HG03439 (cell line): ENCODE data around the gene ZNF280A.
"Not testable (repeated sequence)": the region's sequence is repeated elsewhere in the genome, so short reads cannot be mapped to it uniquely, and the experiment has no call there.

Experiments used
- ATAC-seq: cut with Tn5 transposase; IDR thresholded peaks from one replicate; pipeline ENCODE4 v1.9.1; 2021; ENCODE audit warnings: mild to moderate bottlenecking, moderate library complexity; ENCODE audit not compliant: unreplicated experiment

Gene ZNF280A

GRCh38 chr22:22545084-22545483 is 25.0 kb upstream of the ZNF280A start:
- no peak for ATAC-seq

- no peak for ATAC-seq
Observed at GRCh38 chr22:22538226-22538989, 18.3 kb upstream of the ZNF280A start.

DNA sequence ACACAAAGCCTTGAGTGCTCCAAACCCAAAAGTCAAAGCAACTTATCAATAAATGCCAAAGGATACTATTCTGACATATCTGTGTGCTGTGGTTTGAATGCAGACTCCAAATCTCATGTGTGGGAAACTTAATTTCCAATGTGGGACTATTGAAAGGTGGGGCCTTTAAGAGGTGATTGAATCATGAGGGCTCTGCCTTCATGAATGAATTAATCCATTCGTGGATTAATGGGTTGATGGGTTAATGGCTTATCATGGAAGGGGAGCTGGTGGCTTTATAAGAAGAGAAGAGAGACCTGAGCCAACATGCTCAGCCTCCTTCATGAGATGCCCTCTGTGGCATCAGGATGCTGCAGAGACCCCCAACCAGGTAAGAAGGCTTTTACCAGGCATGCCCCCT is 16.8 kb upstream of the ZNF280A start:
- no peak for ATAC-seq

- no peak for ATAC-seq
Observed at GRCh38 chr22:22536515-22536914, 16.4 kb upstream of the ZNF280A start.

DNA sequence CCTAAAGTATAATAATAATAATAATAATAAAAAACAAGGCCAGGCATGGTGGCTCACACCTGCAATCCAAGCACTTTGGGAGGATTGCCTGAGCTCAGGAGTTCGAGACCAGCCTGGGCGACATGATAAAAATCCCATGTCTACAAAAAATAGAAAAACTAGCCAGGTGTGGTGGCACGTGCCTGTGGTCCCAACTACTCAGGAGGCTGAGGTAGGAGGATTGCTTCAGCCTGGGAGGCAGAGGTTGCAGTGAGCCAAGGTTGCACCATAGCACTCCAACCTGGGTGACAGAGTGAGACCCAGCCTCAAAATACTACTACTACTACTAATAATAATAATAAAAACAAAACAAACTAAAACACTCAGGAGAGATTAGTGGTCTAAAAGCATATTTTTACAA is 15.6 kb upstream of the ZNF280A start:
- ATAC-seq, result no peak

DNA sequence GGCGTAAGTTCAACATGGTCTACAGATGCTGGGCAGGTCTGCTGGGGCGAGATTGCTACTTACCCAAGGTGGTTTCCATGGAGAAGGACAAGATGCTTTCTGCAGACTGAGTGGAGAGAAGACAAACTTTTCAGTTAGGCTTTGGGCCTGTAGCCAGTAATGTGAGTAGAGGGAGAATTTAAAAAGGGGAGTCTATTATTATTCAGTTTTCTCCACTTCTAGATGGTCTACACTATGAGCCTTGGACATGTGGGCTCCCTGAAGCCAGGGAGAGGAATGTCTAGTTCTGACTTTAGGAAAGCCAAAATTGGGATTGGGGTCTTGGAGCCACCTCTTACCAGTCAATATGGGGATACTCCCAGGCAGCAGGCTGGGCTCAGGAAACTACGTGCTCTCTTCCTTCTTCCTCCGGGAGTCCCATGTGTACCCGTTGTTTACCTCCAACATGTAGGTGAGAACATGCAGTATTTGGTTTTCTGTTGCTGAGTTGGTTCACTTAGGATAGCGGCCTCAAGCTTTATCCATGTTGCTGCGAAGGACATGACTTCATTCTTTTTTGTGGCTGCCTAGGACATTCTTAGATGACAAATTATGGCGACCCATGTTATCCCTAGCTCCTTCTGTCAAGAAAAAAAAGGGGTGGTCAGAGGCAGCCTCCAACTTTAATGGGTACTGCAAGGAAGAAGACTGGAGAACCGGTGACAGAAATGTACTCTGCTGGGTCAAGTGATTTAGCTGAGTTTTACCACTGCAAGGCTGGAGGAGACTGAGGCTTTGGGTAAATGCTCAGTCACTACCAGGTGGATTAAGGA is 14.7 kb upstream of the ZNF280A start:
- no peak for ATAC-seq

DNA sequence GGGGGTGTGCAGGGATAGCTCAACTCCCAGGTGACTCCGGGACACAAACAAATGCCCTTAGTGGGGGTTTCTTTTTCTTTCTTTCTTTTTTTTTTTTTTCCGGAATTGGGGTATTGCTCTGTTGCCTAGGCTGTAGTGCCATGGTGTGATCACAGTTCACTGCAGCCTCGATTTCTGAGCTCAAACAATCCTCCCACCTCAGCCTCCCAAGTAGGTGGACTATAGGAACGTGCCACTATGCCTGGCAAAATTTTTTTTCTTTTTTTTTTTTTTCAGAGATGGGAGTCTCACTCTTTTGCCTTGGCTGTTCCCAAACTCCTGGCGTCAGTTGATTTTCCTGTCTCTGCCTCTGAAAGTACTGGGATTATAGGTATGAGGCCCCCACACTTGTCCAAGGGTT is 13.8 kb upstream of the ZNF280A start:
- no peak for ATAC-seq

GRCh38 chr22:22533417-22533816 is 13.3 kb upstream of the ZNF280A start:
- ATAC-seq, result no peak

DNA sequence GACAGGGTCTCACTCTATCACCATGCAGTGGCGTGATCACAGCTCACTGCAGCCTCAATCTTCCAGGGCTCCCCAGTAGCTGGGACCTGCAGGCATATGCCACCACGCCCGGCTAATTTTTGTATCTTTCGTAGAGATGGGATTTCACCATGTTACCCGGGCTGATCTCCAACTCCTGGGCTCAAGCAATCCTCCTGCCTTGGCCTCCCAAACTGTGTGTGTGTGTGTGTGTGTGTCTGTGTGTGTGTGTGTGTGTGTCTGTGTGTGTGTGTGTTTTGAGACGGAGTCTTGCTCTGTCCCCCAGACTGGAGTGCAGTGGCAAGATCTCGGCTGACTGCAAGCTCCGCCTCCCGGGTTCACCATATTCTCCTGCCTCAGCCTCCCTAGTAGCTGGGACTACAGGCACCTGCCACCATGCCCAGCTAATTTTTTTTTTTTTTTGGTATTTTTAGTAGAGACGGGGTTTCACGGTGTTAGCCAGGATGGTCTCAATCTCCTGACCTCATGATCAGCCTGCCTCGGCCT is 12.5 kb upstream of the ZNF280A start:
- ATAC-seq, result not testable (repeated sequence)

DNA sequence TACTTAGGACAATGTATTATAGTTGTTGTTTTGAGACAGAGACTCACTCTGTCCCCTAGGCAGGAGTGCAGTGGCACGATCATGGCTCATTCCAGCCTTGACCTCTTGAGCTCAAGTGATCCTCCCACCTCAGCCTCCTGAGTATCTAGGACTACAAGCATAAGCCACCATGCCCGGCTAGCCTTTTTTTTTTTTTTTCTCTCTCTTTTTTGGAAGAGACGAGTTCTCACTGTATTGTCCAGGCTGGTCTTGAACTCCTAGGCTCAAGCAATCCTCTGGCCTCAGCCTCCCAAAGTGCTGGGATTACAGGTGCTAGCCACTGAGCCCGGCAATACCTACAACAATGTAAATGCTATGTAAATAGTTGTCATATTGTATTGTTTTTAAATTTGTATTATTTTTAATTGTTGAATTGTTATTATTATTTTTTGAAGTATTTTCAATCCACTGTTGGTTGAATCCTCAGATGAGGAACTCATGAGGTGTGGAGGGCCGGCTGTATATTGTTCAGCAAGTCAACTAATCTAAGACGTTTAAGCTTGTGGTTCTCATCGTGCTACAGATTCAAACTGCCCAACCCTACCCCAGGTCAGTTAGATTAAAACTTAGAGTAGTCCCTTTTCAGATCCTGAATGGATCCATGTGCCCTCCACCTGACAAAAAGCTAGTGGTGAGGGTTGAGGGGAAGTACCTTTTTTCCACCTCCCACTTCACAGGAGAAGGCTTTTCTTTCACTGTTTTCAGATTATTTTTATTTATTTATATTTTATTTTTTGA is 11.9 kb upstream of the ZNF280A start:
- no peak for ATAC-seq

DNA sequence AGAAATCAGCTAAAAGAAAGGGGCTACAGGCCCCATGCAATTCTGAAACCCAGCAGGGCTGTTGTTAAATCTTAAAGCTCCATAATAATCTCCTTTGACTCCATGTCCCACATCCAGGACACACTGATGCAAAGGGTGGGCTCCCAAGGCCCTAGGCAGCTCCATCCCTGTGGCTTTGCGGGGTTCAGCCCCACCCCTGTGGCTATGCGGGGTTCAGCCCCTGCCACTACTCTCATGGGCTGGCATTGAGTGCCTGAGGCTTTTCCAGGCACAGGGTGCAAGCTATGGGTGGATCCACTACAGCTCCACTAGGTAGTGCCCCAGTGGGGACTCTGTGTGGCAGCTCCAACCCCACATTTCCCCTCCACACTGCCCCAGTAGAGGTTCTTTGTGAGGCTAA is 8.7 kb upstream of the ZNF280A start:
- no peak for ATAC-seq

- no peak for ATAC-seq
Observed at GRCh38 chr22:22527312-22527711, 7.2 kb upstream of the ZNF280A start.

GRCh38 chr22:22526125-22526912 is 6.2 kb upstream of the ZNF280A start:
- ATAC-seq, result no peak

DNA sequence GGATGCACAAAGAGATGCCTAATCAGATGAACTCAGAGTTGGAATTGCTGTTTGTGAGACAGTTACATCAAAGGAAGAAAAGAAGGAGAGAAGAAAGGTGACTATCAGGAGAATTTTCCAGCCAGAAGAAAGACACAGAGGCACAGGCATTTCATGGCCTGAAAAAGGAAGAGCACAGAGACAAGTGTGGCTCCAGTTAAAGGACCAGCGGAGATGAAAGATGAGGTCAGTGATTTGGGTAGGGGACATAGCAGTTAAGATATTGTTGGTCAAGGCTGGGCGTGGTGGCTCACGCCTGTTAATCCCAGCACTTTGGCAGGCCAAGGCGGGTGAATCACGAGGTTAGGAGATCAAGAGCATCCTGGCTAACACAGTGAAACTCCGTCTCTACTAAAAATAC is 3.4 kb upstream of the ZNF280A start:
- ATAC-seq, result no peak

DNA sequence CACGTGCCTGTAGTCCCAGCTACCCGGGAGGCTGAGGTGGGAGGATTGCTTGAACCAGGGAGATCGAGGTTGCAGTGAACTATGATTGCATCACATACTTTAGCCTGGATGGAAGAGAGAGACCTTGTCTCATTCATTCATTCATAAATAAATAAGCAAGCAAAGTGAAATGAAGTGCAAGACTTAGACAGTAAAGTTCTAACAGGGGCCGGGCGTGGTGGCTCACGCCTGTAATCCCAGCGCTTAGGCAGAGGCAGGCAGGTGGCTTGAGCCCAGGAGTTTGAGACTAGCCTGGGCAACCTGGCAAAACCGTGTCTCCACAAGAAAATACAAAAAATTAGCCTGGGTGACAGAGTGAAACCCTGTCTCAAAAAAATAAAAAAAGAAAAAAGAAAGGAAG is 1.6 kb upstream of the ZNF280A start:
- no peak for ATAC-seq

DNA sequence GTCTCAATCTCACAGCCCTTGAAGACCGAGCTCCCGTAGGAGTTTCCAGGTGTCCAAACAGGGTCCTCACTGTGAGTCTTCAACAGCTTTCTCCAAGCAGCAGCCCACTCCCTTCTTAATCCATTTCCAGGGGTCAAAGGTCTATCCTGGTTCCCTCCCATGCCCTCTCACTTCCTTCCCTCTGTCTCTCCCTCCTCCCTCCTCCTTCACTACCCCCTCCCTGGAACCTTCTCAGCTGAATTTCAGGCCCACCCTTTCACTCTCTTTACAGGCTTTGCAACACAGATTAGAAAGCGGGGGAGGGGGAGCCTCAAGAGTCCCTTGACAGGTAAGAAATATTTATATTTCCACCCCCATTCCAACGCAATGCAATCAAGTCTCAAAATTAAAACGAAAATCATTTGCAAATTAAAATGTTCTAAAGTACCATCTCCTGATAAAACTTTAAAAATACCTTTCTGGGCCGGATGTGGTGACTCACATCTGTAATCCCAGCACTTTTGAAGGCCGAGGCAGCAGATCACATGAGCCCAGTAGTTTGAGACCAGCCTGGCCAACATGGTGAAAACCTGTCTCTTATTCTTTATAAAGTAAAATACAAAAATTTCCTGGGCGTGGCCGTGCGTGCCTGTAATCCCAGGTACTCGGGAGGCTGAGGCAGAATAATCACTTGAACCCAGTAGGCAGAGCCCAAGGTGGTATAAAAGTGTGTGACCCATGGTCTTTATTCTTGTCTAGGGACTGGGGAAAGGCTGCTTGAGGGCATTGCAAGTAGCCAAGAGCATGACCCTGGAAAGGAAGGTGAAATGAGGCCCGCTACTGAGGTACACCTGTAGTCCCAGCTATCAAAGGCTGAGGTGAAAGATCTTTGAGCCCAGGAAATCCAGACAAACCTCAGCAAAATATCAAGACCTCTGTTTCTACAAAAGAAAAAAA is 865 bp upstream of the ZNF280A start:
- no peak for ATAC-seq

DNA sequence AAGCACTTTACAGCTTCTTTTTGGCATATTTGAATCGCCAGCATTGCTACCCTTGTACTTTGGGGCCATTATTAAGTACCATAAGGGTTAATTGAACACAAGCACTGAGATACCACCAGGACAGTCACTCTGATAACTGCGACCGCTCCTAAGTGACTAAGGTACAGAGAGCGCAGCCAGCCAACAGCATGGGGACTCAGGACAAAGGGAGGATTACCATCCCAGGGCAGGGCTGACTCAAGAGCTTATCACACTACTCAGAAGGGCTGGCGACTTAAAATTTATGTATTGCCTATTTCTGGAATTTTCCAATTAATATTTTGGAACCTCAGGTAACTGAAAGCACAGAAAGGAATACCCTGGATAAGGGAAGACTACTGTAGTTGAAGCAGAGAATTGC is 479 bp downstream of the ZNF280A start:
- no peak for ATAC-seq

DNA sequence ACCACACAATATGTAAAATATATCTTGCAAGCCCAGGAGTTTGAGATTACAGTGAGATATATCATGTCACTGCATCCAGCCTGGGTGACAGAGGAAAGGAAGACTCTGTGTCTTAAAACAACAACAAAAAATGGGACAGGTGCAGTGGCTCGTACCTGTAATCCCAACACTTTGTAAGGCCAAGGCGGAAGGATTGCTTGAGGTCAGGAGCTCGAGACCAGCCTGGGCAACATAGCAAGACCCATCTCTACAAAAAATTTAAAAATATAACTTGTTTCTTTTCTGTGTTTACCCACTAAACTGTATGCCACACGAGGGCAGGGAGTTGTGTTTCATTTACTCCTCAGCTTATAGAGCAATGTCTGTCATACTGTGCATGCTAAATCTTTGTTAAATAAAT is 3.1 kb downstream of the ZNF280A start:
- ATAC-seq, result no peak

DNA sequence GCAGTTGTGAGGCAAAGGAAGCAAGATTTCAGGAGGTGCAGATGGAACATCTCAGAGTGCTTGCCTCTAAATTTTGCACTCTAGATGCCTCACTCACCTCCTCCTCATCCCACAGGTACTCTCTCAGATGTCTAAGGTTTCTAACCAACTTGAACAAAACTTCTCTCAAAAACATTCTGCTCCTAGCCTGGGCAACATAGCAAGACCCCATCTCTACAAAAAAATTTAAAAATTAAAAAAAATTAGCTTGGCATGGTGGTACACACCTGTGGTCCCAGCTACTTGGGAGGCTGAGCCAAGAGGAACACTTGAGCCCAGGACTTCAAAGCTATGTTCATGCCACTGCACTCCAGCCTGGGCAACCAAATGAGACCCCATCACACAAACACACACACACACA is 4.2 kb downstream of the ZNF280A start:
- no peak for ATAC-seq
